H1 (cell line): ENCODE measurements around the gene KDR. TPM values are rescaled to one million over a fixed set of nuclear protein-coding genes. Genes with fewer than 3 reads are reported as not detected.
A peak's percentile ranks its signal among the peaks of the same experiment; 100 is the strongest.

Experiments
- CTCF ChIA-PET: fragments of 300-600 bp; sonication (Branson Sonifier 250); formaldehyde crosslinking; loops from one replicate; lab custom pipeline; 2021; ENCODE audit not compliant: partially characterized antibody; lab: Charles Lee
- POLR2A ChIA-PET: fragments of 300-600 bp; sonication (Branson Sonifier 250); formaldehyde crosslinking; loops from one replicate; lab custom pipeline; 2021; ENCODE audit warnings: inconsistent platforms; ENCODE audit not compliant: partially characterized antibody; lab: Charles Lee
- DNase-seq, 2 experiments: peaks; one replicate each; pipeline versions ENCODE4 v3.0.0 to v3.0.0-alpha.2; 2010 to 2022; ENCODE audit warnings: low spot score in 2 of 2, low read depth in 1 of 2, mixed read lengths in 1 of 2
- FAIRE-seq: peaks from 2 replicates; lab custom pipeline; 2011; peaks lifted over from hg19 to GRCh38; lab: Jason Lieb, UNC
- H2AFZ ChIP-seq: 2 replicates; pipeline ENCODE4 v1.8.1; 2012; ENCODE audit warnings: low read length, inconsistent platforms
- H2AK5ac ChIP-seq: 2 replicates; pipeline ENCODE4 v1.6.1; 2013; ENCODE audit warnings: low read depth, low read length
- H2BK120ac ChIP-seq: replicated peaks from 2 replicates; pipeline ENCODE3; 2013; ENCODE audit warnings: low read depth, low read length, inconsistent platforms
- H2BK12ac ChIP-seq: 2 replicates; pipeline ENCODE4 v1.6.1; 2013; ENCODE audit warnings: low read depth, low read length
- H2BK15ac ChIP-seq: 2 replicates; pipeline ENCODE4 v1.6.1; 2013; ENCODE audit warnings: low read length
- H2BK20ac ChIP-seq: 2 replicates; pipeline ENCODE4 v1.6.1; 2013; ENCODE audit warnings: low read length
- H2BK5ac ChIP-seq: 2 replicates; pipeline ENCODE4 v1.6.1; 2013; ENCODE audit warnings: low read depth, low read length
- H3K14ac ChIP-seq: 2 replicates; pipeline ENCODE4 v1.6.1; 2013; ENCODE audit warnings: inconsistent platforms; ENCODE audit not compliant: insufficient read length
- H3K18ac ChIP-seq: 2 replicates; pipeline ENCODE4 v1.6.1; 2013; ENCODE audit warnings: low read length; ENCODE audit errors: extremely low read depth
- H3K23ac ChIP-seq: 2 replicates; pipeline ENCODE4 v1.6.1; 2013; ENCODE audit warnings: inconsistent platforms; ENCODE audit not compliant: insufficient read length
- H3K23me2 ChIP-seq: 2 replicates; pipeline ENCODE4 v1.6.1; 2013; ENCODE audit warnings: low read depth, low read length
- H3K27ac ChIP-seq: 2 replicates; pipeline ENCODE4 v1.6.1; 2011; ENCODE audit warnings: low read depth, low read length, inconsistent platforms
- H3K27me3 ChIP-seq, 4 experiments: replicated peaks in 1 of 4; 1 replicate in 1 of 4; 2 replicates in 3 of 4; pipeline versions ENCODE4 v1.6.1 to v1.8.1; 2011 to 2013; ENCODE audit warnings: low read length in 3 of 4, mild to moderate bottlenecking in 3 of 4, inconsistent platforms in 2 of 4, mixed read lengths in 2 of 4, moderate library complexity in 1 of 4; ENCODE audit not compliant: control insufficient read depth in 3 of 4, insufficient read depth in 3 of 4; ENCODE audit errors: extremely low read depth in 1 of 4
- H3K36me3 ChIP-seq, 4 experiments: 2 replicates each; pipeline versions ENCODE4 v1.6.1 to v1.8.1; 2011 to 2013; ENCODE audit warnings: mild to moderate bottlenecking in 4 of 4, low read length in 3 of 4, moderate library complexity in 2 of 4, control low read depth in 1 of 4, inconsistent platforms in 1 of 4; ENCODE audit not compliant: insufficient read depth in 4 of 4, control insufficient read depth in 2 of 4
- H3K4ac ChIP-seq: replicated peaks from 2 replicates; pipeline ENCODE3; 2013; ENCODE audit warnings: low read length, low read depth, mixed read lengths, inconsistent platforms; ENCODE audit not compliant: insufficient read length
- H3K4me1 ChIP-seq, 4 experiments: replicated peaks in 1 of 4; 1 replicate in 1 of 4; 2 replicates in 3 of 4; pipeline versions ENCODE4 v1.6.1 to v1.8.1; 2011 to 2013; ENCODE audit warnings: low read length in 3 of 4, inconsistent platforms in 2 of 4, mixed read lengths in 1 of 4; ENCODE audit not compliant: insufficient read depth in 4 of 4, control insufficient read depth in 3 of 4
- H3K4me2 ChIP-seq, 2 experiments: 2 replicates each; pipeline versions ENCODE4 v1.6.1 to v1.8.1; 2011 to 2013; ENCODE audit warnings: low read depth in 2 of 2, low read length in 2 of 2, control low read depth in 1 of 2, inconsistent platforms in 1 of 2, mild to moderate bottlenecking in 1 of 2; ENCODE audit not compliant: insufficient read depth in 1 of 2
- H3K4me3 ChIP-seq, 4 experiments: fragments of 200-600, 300-600 bp in 1 of 4; sonication (generic), shearing (Covaris generic), sonication (Bioruptor Twin) in 1 of 4; 2 replicates each; pipeline versions ENCODE4 v1.5.1 to v1.8.1; 2011 to 2016; ENCODE audit warnings: low read length in 4 of 4, low read depth in 3 of 4, control low read depth in 2 of 4, inconsistent platforms in 2 of 4, mild to moderate bottlenecking in 2 of 4, mixed read lengths in 1 of 4, moderate library complexity in 1 of 4; ENCODE audit not compliant: insufficient read depth in 2 of 4; ENCODE audit errors: extremely low read depth in 1 of 4
- H3K56ac ChIP-seq: replicated peaks from 2 replicates; pipeline ENCODE3; 2013; ENCODE audit warnings: low read depth, mild to moderate bottlenecking, mixed read lengths, low read length, inconsistent platforms; ENCODE audit not compliant: insufficient read length
- H3K79me1 ChIP-seq: 2 replicates; pipeline ENCODE4 v1.6.1; 2013; ENCODE audit warnings: low read depth, low read length, control low read depth
- H3K79me2 ChIP-seq, 2 experiments: 2 replicates each; pipeline versions ENCODE4 v1.6.1 to v1.8.1; 2012 to 2013; ENCODE audit warnings: low read length in 2 of 2, mild to moderate bottlenecking in 2 of 2, inconsistent platforms in 1 of 2; ENCODE audit not compliant: insufficient read depth in 2 of 2, control insufficient read depth in 1 of 2
- H3K9ac ChIP-seq, 4 experiments: replicated peaks in 1 of 4; 1 replicate in 1 of 4; 2 replicates in 3 of 4; pipeline versions ENCODE4 v1.6.1 to v1.8.1; 2011 to 2013; ENCODE audit warnings: low read depth in 3 of 4, low read length in 3 of 4, control low read depth in 2 of 4, mild to moderate bottlenecking in 2 of 4, moderate library complexity in 2 of 4, inconsistent platforms in 1 of 4; ENCODE audit errors: extremely low read depth in 1 of 4
- H3K9me3 ChIP-seq, 2 experiments: 2 replicates each; pipeline versions ENCODE4 v1.6.1 to v1.8.1; 2012 to 2013; ENCODE audit warnings: mild to moderate bottlenecking in 2 of 2, moderate library complexity in 2 of 2, control low read depth in 1 of 2, inconsistent platforms in 1 of 2, low read depth in 1 of 2, low read length in 1 of 2, mixed read lengths in 1 of 2; ENCODE audit not compliant: insufficient read depth in 2 of 2
- H4K20me1 ChIP-seq, 2 experiments: replicated peaks in 1 of 2; 2 replicates each; pipeline versions ENCODE3 to v1.8.1; 2011 to 2013; ENCODE audit warnings: inconsistent platforms in 2 of 2, low read length in 2 of 2, mild to moderate bottlenecking in 1 of 2; ENCODE audit not compliant: insufficient read depth in 2 of 2, control insufficient read depth in 1 of 2
- H4K5ac ChIP-seq: 2 replicates; pipeline ENCODE4 v1.6.1; 2013; ENCODE audit warnings: low read length, low read depth, mixed read lengths, inconsistent platforms; ENCODE audit not compliant: insufficient read length
- H4K8ac ChIP-seq: 2 replicates; pipeline ENCODE4 v1.8.0; 2013; ENCODE audit warnings: mild to moderate bottlenecking, moderate library complexity, low read length, inconsistent platforms; ENCODE audit not compliant: insufficient read depth; ENCODE audit errors: extremely low read depth
- H4K91ac ChIP-seq: replicated peaks from 2 replicates; pipeline ENCODE3; 2013; ENCODE audit warnings: low read length, mixed read lengths, inconsistent platforms; ENCODE audit not compliant: insufficient read length
- ATF3 ChIP-seq: IDR thresholded peaks from 2 replicates; pipeline ENCODE4 v1.6.1; 2011; ENCODE audit warnings: low read depth, mild to moderate bottlenecking, low read length; ENCODE audit not compliant: insufficient read depth
- BACH1 ChIP-seq: IDR thresholded peaks from 2 replicates; pipeline ENCODE4 v1.6.1; 2012; ENCODE audit warnings: low read length, improper control_type of control experiment
- CBX8 ChIP-seq: fragments of 300-800, 300-1000 bp; sonication (generic); IDR thresholded peaks from 2 replicates; pipeline ENCODE4 v1.7.1; 2016; ENCODE audit warnings: low read depth, low read length, borderline replicate concordance
- CHD1 ChIP-seq: IDR thresholded peaks from 2 replicates; pipeline ENCODE4 v1.6.1; 2012; ENCODE audit warnings: low read depth, low read length, improper control_type of control experiment
- RAD21 ChIP-seq, 2 experiments: IDR thresholded peaks in 1 of 2; conservative IDR thresholded peaks in 1 of 2; 2 replicates each; pipeline ENCODE4 v1.6.1; 2011; ENCODE audit warnings: low read depth in 2 of 2, low read length in 2 of 2, improper control_type of control experiment in 1 of 2, inconsistent platforms in 1 of 2, mild to moderate bottlenecking in 1 of 2, moderate library complexity in 1 of 2
- SAP30 ChIP-seq: fragments of 300-600 bp; sonication (generic); IDR thresholded peaks from 2 replicates; pipeline ENCODE4 v1.7.1; 2012; ENCODE audit warnings: low read length, moderate library complexity, mild to moderate bottlenecking, inconsistent platforms; ENCODE audit not compliant: insufficient read depth, insufficient replicate concordance
- SIX5 ChIP-seq: IDR thresholded peaks from 2 replicates; pipeline ENCODE4 v1.6.1; 2011; ENCODE audit warnings: mild to moderate bottlenecking, low read depth, low read length
- SUZ12 ChIP-seq: fragments of 200-600 bp; sonication (generic); IDR thresholded peaks from 2 replicates; pipeline ENCODE4 v1.6.1; 2012; ENCODE audit warnings: mild to moderate bottlenecking, inconsistent platforms, low read length, moderate library complexity, mixed read lengths
- TCF12 ChIP-seq: IDR thresholded peaks from 2 replicates; pipeline ENCODE4 v1.6.1; 2011; ENCODE audit warnings: low read depth, mild to moderate bottlenecking, low read length
- WGBS, 2 experiments: shearing (Covaris generic) in 1 of 2; methylation state at CpG; one replicate each; pipeline versions ENCODE4 v1.1.6 to v1.1.7; 2013 to 2015; ENCODE audit warnings: low lambda C conversion rate in 2 of 2, mixed read lengths in 2 of 2, inconsistent platforms in 1 of 2, low coverage in 1 of 2, missing lambda C conversion rate in 1 of 2; ENCODE audit not compliant: insufficient replicate concordance in 2 of 2, insufficient coverage in 1 of 2, insufficient read length in 1 of 2; ENCODE audit errors: extremely low coverage in 1 of 2, missing lambda C conversion rate in 1 of 2; 5-methylcytosine and 5-hydroxymethylcytosine counted together
- polyA plus RNA-seq, 7 experiments: library from polyadenylated mRNA; depleted of rRNA in 3 of 7; stranded (reverse) in 5 of 7; unstranded in 2 of 7; fragments of >200 nt in 5 of 7; fragments of 200-250 nt in 2 of 7; gene quantifications; 1 replicate in 5 of 7; 2 replicates in 1 of 7; 4 replicates in 1 of 7; pipeline versions ENCODE4 v1.2.1 to v1.2.3, GENCODE V29; 2011 to 2013; ENCODE audit warnings: missing spikeins in 2 of 7, mixed read lengths in 2 of 7
- total RNA-seq: library from RNA; stranded (reverse); fragmentation: NEBNext Ultra II Directional; extraction: Animal tissue kit (Norgen Biotek cat#: 25700); gene quantifications from 2 replicates; pipeline ENCODE4 v1.2.1, GENCODE V29; 2021

KDR gene
- total and polyA plus RNA-seq, 2 of the 8 experiments (the other 6 are each of a cell fraction or from before 2014, with no cell fraction given) = 69.3 to 106 TPM

- DNase-seq = no peak
- ChIA-PET POLR2A (interaction anchor here (1.5 to 1.9 kb wide), 2 partner anchors 11 to 24 kb away, joined by 5 to 7 read pairs; no protein-coding TSS in a partner anchor), CTCF (interaction anchor here (0.9 to 1.0 kb wide), 2 partner anchors 14 to 265 kb away, joined by 3 read pairs; partner anchors contain the start of gene SRD5A3)
- Histone ChIP-seq H2BK20ac (no peak overlapping the region), H3K79me1 (no peaks in the 10 kb centered on the region), H3K18ac (no peak overlapping the region), H3K56ac (no peak overlapping the region), H4K20me1 (peaks cover 1 to 5% of the 10 kb centered on the region in 2 experiments), H3K4ac (no peak overlapping the region), H3K9me3 (no peaks in the 10 kb centered on the region), H4K8ac (no peak overlapping the region), H2BK15ac (no peak overlapping the region), H4K91ac (no peak overlapping the region), H2AK5ac (no peak overlapping the region), H2AFZ (no peak overlapping the region), H3K36me3 (peaks cover 18 to 62% (median 49%) of the 10 kb centered on the region in 4 experiments), H3K23me2 (peaks cover 5% of the 10 kb centered on the region; the same call in 1 of the 2 replicates), H3K23ac (no peak overlapping the region), H3K4me2 (no peak overlapping the region), H3K14ac (no peak overlapping the region), H2BK12ac (no peak overlapping the region), H2BK120ac (no peak overlapping the region), H2BK5ac (no peak overlapping the region), H3K9ac (no peak overlapping the region), H3K79me2 (no peaks in the 10 kb centered on the region), H3K4me3 (no peak overlapping the region), H3K27me3 (no peaks in the 10 kb centered on the region), H3K4me1 (peaks cover 0 to 9% (median 0%) of the 10 kb centered on the region in 4 experiments; a peak in 2 of 7 replicates), H4K5ac (no peak overlapping the region), H3K27ac (0 out of 2 replicates have a peak overlapping the region, but pooled peaks have one; percentile 21)
- peak; percentile 32 for FAIRE-seq
- 89% methylated on average over 9 of the region's 9 CpGs; no CpG with 5 or more reads in 1 of the 2 experiments for WGBS, 2 experiments
- TF ChIP-seq SAP30 (no peak), SIX5 (no peak), BACH1 (no peak), ATF3 (no peak), CBX8 (no peak), CHD1 (no peak), TCF12 (no peak), SUZ12 (no peak), RAD21 (IDR thresholded peaks at IDR 0.05 in 1 of 2, conservative IDR thresholded peaks at IDR 0.05 in 1 of 2; ENCODE audit: low read depth in 2 of 2, low read length in 2 of 2) (no peak)
These were observed 45.1 kb downstream of the KDR start for GRCh38 chr4:55080174-55080865.
